RWPE2 (cell line): ENCODE data around the gene ZNF436.
A peak's percentile ranks its signal among the peaks of the same experiment; 100 is the strongest.

Source experiments
- ATAC-seq: fragments of 200-7000 bp; cut with Tn5 transposase; 3 replicates; pipeline ENCODE4 v1.9.1; 2021; ENCODE audit warnings: low read depth
- DNase-seq: peaks from one replicate; pipeline ENCODE4 v3.0.0-alpha.2; 2020; ENCODE audit warnings: low spot score
- H3K27ac ChIP-seq: fragments of 450-650 bp; 2 replicates; pipeline ENCODE4 v1.5.1; 2017; ENCODE audit warnings: mild to moderate bottlenecking; ENCODE audit not compliant: poor library complexity, severe bottlenecking
- H3K27me3 ChIP-seq: fragments of 250-450 bp; sonication (Bioruptor Pico); 2 replicates; pipeline ENCODE4 v1.5.1; 2021; ENCODE audit warnings: mild to moderate bottlenecking, moderate library complexity; ENCODE audit not compliant: insufficient read depth, poor library complexity, severe bottlenecking
- H3K36me3 ChIP-seq: fragments of 250-450 bp; sonication (Bioruptor Pico); 2 replicates; pipeline ENCODE4 v1.5.1; 2020; ENCODE audit warnings: low read depth, mild to moderate bottlenecking, moderate library complexity
- H3K4me1 ChIP-seq: fragments of 250-450 bp; sonication (Bioruptor Pico); 2 replicates; pipeline ENCODE4 v1.5.1; 2021; ENCODE audit warnings: mild to moderate bottlenecking, moderate library complexity; ENCODE audit not compliant: insufficient read depth, poor library complexity, severe bottlenecking
- H3K4me3 ChIP-seq: fragments of 250-450 bp; sonication (Bioruptor Pico); 2 replicates; pipeline ENCODE4 v1.5.1; 2021; ENCODE audit warnings: mild to moderate bottlenecking, moderate library complexity; ENCODE audit not compliant: severe bottlenecking
- H3K9me3 ChIP-seq: fragments of 250-450 bp; sonication (Bioruptor Pico); 2 replicates; pipeline ENCODE4 v1.5.1; 2021; ENCODE audit warnings: mild to moderate bottlenecking, moderate library complexity; ENCODE audit not compliant: severe bottlenecking
- TF ChIP-seq, protein P1 (sequence below): fragments of 450-650 bp; IDR thresholded peaks from one replicate; pipeline ENCODE4 v1.5.1; 2017; ENCODE audit warnings: mild to moderate bottlenecking, moderate library complexity; ENCODE audit not compliant: poor library complexity, severe bottlenecking

Gene ZNF436

GRCh38 chr1:23397908-23398307 is 28.3 kb upstream of the ZNF436 start:
- no peaks in the 10 kb centered on the region for H3K27me3 ChIP-seq
- DNase-seq, result no peak
- peaks cover 19% of the 10 kb centered on the region for H3K4me1 ChIP-seq
- H3K27ac ChIP-seq, result no peak overlapping the region
- no peaks in the 10 kb centered on the region for H3K36me3 ChIP-seq
- TF ChIP-seq, protein P1, sequence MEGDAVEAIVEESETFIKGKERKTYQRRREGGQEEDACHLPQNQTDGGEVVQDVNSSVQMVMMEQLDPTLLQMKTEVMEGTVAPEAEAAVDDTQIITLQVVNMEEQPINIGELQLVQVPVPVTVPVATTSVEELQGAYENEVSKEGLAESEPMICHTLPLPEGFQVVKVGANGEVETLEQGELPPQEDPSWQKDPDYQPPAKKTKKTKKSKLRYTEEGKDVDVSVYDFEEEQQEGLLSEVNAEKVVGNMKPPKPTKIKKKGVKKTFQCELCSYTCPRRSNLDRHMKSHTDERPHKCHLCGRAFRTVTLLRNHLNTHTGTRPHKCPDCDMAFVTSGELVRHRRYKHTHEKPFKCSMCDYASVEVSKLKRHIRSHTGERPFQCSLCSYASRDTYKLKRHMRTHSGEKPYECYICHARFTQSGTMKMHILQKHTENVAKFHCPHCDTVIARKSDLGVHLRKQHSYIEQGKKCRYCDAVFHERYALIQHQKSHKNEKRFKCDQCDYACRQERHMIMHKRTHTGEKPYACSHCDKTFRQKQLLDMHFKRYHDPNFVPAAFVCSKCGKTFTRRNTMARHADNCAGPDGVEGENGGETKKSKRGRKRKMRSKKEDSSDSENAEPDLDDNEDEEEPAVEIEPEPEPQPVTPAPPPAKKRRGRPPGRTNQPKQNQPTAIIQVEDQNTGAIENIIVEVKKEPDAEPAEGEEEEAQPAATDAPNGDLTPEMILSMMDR, result no peak
- ATAC-seq, result no peak
- H3K9me3 ChIP-seq, result no peaks in the 10 kb centered on the region
- H3K4me3 ChIP-seq, result no peak overlapping the region

- no peak for ATAC-seq
- DNase-seq, result no peak
- Histone ChIP-seq H3K36me3 (no peaks in the 10 kb centered on the region), H3K9me3 (no peaks in the 10 kb centered on the region), H3K4me3 (no peak overlapping the region), H3K4me1 (peaks cover 12% of the 10 kb centered on the region), H3K27ac (peak overlapping the region; percentile 1), H3K27me3 (no peaks in the 10 kb centered on the region)
- TF ChIP-seq, protein P1, result no peak
Measured at GRCh38 chr1:23396380-23396779, 26.7 kb upstream of the ZNF436 start.

- Histone ChIP-seq H3K36me3 (no peaks in the 10 kb centered on the region), H3K9me3 (no peaks in the 10 kb centered on the region), H3K27ac (peak overlapping the region; percentile 1), H3K4me3 (no peak overlapping the region), H3K4me1 (peaks cover 12% of the 10 kb centered on the region), H3K27me3 (no peaks in the 10 kb centered on the region)
- DNase-seq (no peak), ATAC-seq (no peak; the same call in 2 of the 3 replicates)
- TF ChIP-seq, protein P1, result no peak
Measured at GRCh38 chr1:23395849-23396248, 26.2 kb upstream of the ZNF436 start.

DNA sequence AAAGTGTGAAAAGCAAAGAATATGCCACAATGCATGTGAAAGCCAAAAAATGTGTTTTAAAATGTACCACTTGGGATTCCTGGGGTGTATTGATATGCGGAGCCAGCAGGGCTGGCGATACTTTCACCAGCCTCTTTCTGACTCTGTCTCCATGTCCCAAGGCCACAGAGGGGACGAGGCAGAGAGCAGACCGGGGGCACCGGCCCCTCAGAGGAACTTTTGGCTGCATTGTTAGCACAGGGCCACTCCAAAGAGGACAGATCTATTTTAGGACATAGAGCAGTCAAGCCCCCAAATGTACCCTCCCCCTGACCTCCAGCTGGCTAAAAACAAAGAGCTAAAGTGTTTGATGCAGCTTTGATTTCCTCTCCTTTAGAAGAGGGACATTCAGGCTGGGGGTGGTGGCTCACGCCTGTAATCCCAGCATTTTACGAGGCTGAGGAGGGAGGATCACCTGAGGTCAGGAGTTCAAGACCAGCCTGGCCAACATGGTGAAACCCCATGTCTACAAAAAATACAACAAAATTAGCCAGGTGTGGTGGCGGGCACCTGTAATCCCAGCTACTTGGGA is 25.6 kb upstream of the ZNF436 start:
- ATAC-seq (no peak), DNase-seq (no peak)
- H3K4me1 ChIP-seq, result peaks cover 12% of the 10 kb centered on the region
- no peak overlapping the region for H3K4me3 ChIP-seq
- H3K27ac ChIP-seq, result no peak overlapping the region
- no peaks in the 10 kb centered on the region for H3K27me3 ChIP-seq
- TF ChIP-seq, protein P1, result no peak
- H3K9me3 ChIP-seq, result no peaks in the 10 kb centered on the region
- no peaks in the 10 kb centered on the region for H3K36me3 ChIP-seq

GRCh38 chr1:23394684-23395083 is 25.0 kb upstream of the ZNF436 start:
- Histone ChIP-seq H3K9me3 (no peaks in the 10 kb centered on the region), H3K27me3 (no peaks in the 10 kb centered on the region), H3K27ac (peak overlapping the region; percentile 3), H3K4me3 (no peak overlapping the region), H3K4me1 (peaks cover 12% of the 10 kb centered on the region), H3K36me3 (no peaks in the 10 kb centered on the region)
- ATAC-seq (no peak), DNase-seq (no peak)
- TF ChIP-seq, protein P1, result no peak
